Measurements from ENCODE around the gene DEDD. TPM values are rescaled to one million over a fixed set of nuclear protein-coding genes. Genes with fewer than 3 reads are reported as not detected.

Gene DEDD
- total and polyA plus RNA-seq, 8 donors, result 25.8 to 55.8 (median 50.2) TPM

DNA sequence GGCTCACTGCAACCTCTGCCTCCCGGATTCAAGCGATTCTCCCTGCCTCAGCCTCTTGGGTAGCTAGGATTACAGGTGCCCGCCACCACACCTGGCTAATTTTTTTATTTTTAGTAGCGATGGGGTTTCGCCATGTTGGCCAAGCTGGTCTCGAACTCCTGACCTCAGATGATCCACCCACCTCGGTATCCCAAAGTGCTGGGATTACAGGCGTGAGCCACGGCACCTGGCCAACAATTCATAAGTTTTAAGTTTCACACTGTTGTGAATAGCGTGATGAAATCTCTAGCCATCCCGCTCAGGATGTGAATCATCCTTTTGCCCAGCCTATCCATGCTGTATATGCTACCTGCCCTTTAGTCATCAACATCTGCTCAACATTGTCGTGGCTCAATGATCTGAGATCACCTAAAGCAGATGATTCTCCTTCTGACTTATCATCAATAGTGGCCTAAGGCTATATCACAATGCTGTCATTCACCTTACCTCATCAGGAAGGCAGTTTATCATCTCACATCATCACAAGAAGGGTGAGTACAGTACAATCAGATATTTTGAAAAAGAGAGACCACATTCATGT lies 17.2 kb downstream of the DEDD start:
- peaks cover 26 to 85% of the 10 kb centered on the region in 2 donors for H3K4me1 ChIP-seq
- TF ChIP-seq, protein P1, sequence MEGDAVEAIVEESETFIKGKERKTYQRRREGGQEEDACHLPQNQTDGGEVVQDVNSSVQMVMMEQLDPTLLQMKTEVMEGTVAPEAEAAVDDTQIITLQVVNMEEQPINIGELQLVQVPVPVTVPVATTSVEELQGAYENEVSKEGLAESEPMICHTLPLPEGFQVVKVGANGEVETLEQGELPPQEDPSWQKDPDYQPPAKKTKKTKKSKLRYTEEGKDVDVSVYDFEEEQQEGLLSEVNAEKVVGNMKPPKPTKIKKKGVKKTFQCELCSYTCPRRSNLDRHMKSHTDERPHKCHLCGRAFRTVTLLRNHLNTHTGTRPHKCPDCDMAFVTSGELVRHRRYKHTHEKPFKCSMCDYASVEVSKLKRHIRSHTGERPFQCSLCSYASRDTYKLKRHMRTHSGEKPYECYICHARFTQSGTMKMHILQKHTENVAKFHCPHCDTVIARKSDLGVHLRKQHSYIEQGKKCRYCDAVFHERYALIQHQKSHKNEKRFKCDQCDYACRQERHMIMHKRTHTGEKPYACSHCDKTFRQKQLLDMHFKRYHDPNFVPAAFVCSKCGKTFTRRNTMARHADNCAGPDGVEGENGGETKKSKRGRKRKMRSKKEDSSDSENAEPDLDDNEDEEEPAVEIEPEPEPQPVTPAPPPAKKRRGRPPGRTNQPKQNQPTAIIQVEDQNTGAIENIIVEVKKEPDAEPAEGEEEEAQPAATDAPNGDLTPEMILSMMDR (IDR thresholded peaks at IDR 0.05), result no peak
- intact Hi-C loops (cut with DNase I), result no loop called here

GRCh38 chr1:161114556-161114955 lies 17.9 kb downstream of the DEDD start:
- ATAC-seq, result no peak
- H3K4me1 ChIP-seq, result peaks cover 26 to 78% of the 10 kb centered on the region in 2 donors
- DNase-seq, result no peak
- TF ChIP-seq, protein P1 (IDR thresholded peaks at IDR 0.05), result no peak
- no peaks in the 10 kb centered on the region for H3K27me3 ChIP-seq
- H3K9me3 ChIP-seq, result no peaks in the 10 kb centered on the region
- no peak overlapping the region for H3K4me3 ChIP-seq
- H3K27ac ChIP-seq, result no peak overlapping the region
- intact Hi-C loops (cut with DNase I), result no loop called here
- H3K36me3 ChIP-seq, result peaks cover 0 to 7% of the 10 kb centered on the region in 2 donors

More for the DNA sequence above, 17.2 kb downstream of the DEDD start:
- no peak overlapping the region for H3K27ac ChIP-seq
- H3K27me3 ChIP-seq, result no peaks in the 10 kb centered on the region
- ATAC-seq (no peak), DNase-seq (no peak)
- H3K36me3 ChIP-seq, result peaks cover 0 to 5% of the 10 kb centered on the region in 2 donors
- no peak overlapping the region for H3K4me3 ChIP-seq
- H3K9me3 ChIP-seq, result no peaks in the 10 kb centered on the region

DNA sequence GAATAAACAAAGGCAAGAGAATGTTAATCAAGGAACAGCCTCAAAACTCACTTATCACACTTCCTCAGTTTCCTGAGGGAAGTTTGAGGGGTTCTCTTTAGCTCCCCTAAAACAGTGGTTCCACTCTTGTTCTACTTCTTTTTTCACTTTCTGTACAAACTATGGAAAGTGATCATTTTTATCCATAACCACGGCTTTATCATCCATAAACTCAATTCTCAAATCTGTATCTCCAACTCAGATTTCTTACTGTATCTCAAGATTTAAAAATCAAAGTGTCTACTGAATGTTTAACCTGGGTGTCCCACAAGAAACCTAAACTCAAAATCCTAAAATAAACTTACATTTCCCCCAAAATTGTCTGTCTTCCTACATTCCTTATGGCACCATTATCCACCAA lies 18.6 kb downstream of the DEDD start:
- ATAC-seq, result no peak
- TF ChIP-seq, protein P1 (IDR thresholded peaks at IDR 0.05), result no peak
- intact Hi-C loops (cut with DNase I), result no loop called here

DNA sequence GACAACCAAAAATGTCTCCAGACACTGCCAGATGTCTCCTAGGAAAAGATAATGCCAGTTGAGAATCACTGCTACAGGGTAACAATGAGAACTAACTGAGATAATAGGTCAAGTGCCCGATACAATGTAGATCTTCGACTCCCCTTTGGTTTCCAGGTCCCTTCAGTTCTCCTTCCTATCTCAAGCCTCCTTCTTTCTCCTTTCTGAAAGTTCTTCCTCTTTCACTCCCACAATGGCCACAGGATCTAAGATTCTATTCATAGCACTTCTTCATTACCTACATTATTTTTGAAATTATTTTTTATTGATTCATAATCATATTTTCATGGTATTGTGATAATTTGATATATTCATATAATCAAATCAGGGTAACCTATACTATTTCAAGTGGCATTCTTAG lies 20.9 kb downstream of the DEDD start:
- no peak for ATAC-seq
- Histone ChIP-seq H3K4me1 (peaks cover 9 to 58% of the 10 kb centered on the region in 2 donors), H3K36me3 (peaks cover 0 to 9% of the 10 kb centered on the region in 2 donors), H3K4me3 (no peak overlapping the region), H3K27me3 (no peaks in the 10 kb centered on the region), H3K9me3 (no peaks in the 10 kb centered on the region), H3K27ac (no peak overlapping the region)
- intact Hi-C loops (cut with DNase I), result no loop called here
- no peak for DNase-seq
- TF ChIP-seq, protein P1 (IDR thresholded peaks at IDR 0.05), result no peak

More for the DNA sequence above, 18.6 kb downstream of the DEDD start:
- H3K9me3 ChIP-seq, result no peaks in the 10 kb centered on the region
- no peak for DNase-seq
- no peak overlapping the region for H3K4me3 ChIP-seq
- H3K4me1 ChIP-seq, result peaks cover 20 to 72% of the 10 kb centered on the region in 2 donors
- H3K36me3 ChIP-seq, result peaks cover 0 to 9% of the 10 kb centered on the region in 2 donors
- H3K27ac ChIP-seq, result no peak overlapping the region
- H3K27me3 ChIP-seq, result no peaks in the 10 kb centered on the region

GRCh38 chr1:161111117-161111516 lies 21.4 kb downstream of the DEDD start:
- H3K4me1 ChIP-seq, result peaks cover 5 to 53% of the 10 kb centered on the region in 2 donors
- H3K9me3 ChIP-seq, result no peaks in the 10 kb centered on the region
- H3K27ac ChIP-seq, result no peak overlapping the region
- intact Hi-C loops (cut with DNase I), result no loop called here
- H3K4me3 ChIP-seq, result no peak overlapping the region
- peaks cover 0 to 9% of the 10 kb centered on the region in 2 donors for H3K36me3 ChIP-seq
- ATAC-seq (no peak), DNase-seq (no peak)
- H3K27me3 ChIP-seq, result no peaks in the 10 kb centered on the region
- TF ChIP-seq, protein P1 (IDR thresholded peaks at IDR 0.05), result no peak
